ENCODE results near the gene RAB31. TPM values are rescaled to one million over a fixed set of nuclear protein-coding genes. Genes with fewer than 3 reads are reported as not detected.

The RAB31 gene
- total and polyA plus RNA-seq, 2 of the 13 experiments (the other 11 are each of a cell fraction or from before 2014, with no cell fraction given), result 1.1 to 1.7 TPM

DNA sequence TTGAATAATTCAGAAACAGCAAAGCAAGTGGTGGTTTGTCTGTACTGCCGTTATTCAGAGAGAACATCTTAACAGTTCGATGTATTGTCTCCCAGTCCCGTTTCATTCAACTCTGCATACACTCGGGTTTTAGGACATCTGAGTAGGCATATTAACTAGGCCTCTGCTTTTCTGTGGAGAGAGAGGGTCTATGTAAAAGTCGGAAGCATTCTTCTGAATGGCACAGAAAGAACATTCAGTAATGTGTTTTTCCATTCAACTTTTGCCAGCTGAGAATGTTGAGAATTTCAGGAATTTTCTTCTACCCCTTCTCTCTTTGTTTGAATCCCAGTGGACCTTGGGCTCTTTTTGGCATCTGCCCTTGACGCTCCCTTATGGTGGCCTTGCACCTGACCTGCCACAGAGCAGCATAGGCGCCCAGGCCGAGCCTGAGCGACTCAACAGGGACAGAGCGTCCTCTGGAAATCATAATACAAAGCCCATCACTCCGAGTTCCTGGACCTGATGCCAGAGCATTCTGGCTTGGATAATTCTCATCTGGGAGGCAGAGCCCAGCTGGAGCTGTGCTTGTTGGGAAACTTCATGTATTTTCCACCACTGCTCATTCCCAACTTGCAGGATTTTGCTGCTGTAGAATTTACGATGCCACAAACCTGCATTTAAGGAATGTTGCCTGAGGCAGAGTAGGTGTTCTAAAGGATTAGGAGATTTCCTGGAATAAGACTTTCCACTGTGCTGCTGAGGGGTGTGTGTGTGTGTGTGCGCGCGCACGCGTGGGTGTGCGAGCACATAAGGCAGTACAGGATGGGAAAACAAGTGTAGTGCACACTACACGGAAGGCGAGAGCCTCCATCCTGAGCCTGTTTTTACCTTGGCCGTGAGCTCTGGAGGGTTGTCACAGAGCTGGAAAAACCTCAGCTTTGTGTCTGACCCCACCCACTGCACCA, 100.5 kb downstream of the RAB31 start (continued):
- TF ChIP-seq, protein P1, sequence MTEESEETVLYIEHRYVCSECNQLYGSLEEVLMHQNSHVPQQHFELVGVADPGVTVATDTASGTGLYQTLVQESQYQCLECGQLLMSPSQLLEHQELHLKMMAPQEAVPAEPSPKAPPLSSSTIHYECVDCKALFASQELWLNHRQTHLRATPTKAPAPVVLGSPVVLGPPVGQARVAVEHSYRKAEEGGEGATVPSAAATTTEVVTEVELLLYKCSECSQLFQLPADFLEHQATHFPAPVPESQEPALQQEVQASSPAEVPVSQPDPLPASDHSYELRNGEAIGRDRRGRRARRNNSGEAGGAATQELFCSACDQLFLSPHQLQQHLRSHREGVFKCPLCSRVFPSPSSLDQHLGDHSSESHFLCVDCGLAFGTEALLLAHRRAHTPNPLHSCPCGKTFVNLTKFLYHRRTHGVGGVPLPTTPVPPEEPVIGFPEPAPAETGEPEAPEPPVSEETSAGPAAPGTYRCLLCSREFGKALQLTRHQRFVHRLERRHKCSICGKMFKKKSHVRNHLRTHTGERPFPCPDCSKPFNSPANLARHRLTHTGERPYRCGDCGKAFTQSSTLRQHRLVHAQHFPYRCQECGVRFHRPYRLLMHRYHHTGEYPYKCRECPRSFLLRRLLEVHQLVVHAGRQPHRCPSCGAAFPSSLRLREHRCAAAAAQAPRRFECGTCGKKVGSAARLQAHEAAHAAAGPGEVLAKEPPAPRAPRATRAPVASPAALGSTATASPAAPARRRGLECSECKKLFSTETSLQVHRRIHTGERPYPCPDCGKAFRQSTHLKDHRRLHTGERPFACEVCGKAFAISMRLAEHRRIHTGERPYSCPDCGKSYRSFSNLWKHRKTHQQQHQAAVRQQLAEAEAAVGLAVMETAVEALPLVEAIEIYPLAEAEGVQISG (CRISPR knock-in tag; IDR thresholded peaks at IDR 0.05), result peak; percentile 55; the same call in 1 of the 2 replicates
- TF ChIP-seq ZNF780A (CRISPR knock-in tag; IDR thresholded peaks at IDR 0.05) (no peak), KDM3A (CRISPR knock-in tag; IDR thresholded peaks at IDR 0.05; ENCODE audit: low read depth) (no peak), SP1 (IDR thresholded peaks at IDR 0.05) (no peak), SP1 (CRISPR knock-in tag; IDR thresholded peaks at IDR 0.05) (no peak), ZNF709 (CRISPR knock-in tag; IDR thresholded peaks at IDR 0.05) (no peak), ZNF775 (CRISPR knock-in tag; IDR thresholded peaks at IDR 0.05; ENCODE audit: borderline replicate concordance) (no peak), ZNF678 (CRISPR knock-in tag; IDR thresholded peaks at IDR 0.05) (no peak), KDM1A (CRISPR knock-in tag; IDR thresholded peaks at IDR 0.05) (no peak), POLR2G (IDR thresholded peaks at IDR 0.05; ENCODE audit: low read depth, low read length) (no peak), HNRNPH1 (optimal IDR thresholded peaks at IDR 0.05; ENCODE audit: low read depth, low read length) (no peak), ZNF891 (CRISPR knock-in tag; IDR thresholded peaks at IDR 0.05) (no peak)
- TF ChIP-seq, protein P2, sequence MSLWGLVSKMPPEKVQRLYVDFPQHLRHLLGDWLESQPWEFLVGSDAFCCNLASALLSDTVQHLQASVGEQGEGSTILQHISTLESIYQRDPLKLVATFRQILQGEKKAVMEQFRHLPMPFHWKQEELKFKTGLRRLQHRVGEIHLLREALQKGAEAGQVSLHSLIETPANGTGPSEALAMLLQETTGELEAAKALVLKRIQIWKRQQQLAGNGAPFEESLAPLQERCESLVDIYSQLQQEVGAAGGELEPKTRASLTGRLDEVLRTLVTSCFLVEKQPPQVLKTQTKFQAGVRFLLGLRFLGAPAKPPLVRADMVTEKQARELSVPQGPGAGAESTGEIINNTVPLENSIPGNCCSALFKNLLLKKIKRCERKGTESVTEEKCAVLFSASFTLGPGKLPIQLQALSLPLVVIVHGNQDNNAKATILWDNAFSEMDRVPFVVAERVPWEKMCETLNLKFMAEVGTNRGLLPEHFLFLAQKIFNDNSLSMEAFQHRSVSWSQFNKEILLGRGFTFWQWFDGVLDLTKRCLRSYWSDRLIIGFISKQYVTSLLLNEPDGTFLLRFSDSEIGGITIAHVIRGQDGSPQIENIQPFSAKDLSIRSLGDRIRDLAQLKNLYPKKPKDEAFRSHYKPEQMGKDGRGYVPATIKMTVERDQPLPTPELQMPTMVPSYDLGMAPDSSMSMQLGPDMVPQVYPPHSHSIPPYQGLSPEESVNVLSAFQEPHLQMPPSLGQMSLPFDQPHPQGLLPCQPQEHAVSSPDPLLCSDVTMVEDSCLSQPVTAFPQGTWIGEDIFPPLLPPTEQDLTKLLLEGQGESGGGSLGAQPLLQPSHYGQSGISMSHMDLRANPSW (CRISPR knock-in tag; IDR thresholded peaks at IDR 0.05; ENCODE audit: borderline replicate concordance), result 0 out of 2 replicates have a peak, but pooled peaks have one; percentile 21
- TF ChIP-seq, protein P3, sequence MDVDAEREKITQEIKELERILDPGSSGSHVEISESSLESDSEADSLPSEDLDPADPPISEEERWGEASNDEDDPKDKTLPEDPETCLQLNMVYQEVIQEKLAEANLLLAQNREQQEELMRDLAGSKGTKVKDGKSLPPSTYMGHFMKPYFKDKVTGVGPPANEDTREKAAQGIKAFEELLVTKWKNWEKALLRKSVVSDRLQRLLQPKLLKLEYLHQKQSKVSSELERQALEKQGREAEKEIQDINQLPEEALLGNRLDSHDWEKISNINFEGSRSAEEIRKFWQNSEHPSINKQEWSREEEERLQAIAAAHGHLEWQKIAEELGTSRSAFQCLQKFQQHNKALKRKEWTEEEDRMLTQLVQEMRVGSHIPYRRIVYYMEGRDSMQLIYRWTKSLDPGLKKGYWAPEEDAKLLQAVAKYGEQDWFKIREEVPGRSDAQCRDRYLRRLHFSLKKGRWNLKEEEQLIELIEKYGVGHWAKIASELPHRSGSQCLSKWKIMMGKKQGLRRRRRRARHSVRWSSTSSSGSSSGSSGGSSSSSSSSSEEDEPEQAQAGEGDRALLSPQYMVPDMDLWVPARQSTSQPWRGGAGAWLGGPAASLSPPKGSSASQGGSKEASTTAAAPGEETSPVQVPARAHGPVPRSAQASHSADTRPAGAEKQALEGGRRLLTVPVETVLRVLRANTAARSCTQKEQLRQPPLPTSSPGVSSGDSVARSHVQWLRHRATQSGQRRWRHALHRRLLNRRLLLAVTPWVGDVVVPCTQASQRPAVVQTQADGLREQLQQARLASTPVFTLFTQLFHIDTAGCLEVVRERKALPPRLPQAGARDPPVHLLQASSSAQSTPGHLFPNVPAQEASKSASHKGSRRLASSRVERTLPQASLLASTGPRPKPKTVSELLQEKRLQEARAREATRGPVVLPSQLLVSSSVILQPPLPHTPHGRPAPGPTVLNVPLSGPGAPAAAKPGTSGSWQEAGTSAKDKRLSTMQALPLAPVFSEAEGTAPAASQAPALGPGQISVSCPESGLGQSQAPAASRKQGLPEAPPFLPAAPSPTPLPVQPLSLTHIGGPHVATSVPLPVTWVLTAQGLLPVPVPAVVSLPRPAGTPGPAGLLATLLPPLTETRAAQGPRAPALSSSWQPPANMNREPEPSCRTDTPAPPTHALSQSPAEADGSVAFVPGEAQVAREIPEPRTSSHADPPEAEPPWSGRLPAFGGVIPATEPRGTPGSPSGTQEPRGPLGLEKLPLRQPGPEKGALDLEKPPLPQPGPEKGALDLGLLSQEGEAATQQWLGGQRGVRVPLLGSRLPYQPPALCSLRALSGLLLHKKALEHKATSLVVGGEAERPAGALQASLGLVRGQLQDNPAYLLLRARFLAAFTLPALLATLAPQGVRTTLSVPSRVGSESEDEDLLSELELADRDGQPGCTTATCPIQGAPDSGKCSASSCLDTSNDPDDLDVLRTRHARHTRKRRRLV (CRISPR knock-in tag; IDR thresholded peaks at IDR 0.05), result no peak
- TF ChIP-seq, protein P4, sequence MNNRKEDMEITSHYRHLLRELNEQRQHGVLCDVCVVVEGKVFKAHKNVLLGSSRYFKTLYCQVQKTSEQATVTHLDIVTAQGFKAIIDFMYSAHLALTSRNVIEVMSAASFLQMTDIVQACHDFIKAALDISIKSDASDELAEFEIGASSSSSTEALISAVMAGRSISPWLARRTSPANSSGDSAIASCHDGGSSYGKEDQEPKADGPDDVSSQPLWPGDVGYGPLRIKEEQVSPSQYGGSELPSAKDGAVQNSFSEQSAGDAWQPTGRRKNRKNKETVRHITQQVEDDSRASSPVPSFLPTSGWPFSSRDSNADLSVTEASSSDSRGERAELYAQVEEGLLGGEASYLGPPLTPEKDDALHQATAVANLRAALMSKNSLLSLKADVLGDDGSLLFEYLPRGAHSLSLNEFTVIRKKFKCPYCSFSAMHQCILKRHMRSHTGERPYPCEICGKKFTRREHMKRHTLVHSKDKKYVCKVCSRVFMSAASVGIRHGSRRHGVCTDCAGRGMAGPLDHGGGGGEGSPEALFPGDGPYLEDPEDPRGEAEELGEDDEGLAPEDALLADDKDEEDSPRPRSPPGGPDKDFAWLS (CRISPR knock-in tag; IDR thresholded peaks at IDR 0.05; ENCODE audit: borderline replicate concordance), result no peak
- TF ChIP-seq, protein P5, sequence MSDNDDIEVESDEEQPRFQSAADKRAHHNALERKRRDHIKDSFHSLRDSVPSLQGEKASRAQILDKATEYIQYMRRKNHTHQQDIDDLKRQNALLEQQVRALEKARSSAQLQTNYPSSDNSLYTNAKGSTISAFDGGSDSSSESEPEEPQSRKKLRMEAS (IDR thresholded peaks at IDR 0.05), result no peak
